Measurements from ENCODE around the gene SYNJ2BP. TPM values are rescaled to one million over a fixed set of nuclear protein-coding genes. Genes with fewer than 3 reads are reported as not detected.

Gene SYNJ2BP
- polyA plus RNA-seq, 3 donors = 4.9 to 17.5 (median 12.6) TPM

DNA sequence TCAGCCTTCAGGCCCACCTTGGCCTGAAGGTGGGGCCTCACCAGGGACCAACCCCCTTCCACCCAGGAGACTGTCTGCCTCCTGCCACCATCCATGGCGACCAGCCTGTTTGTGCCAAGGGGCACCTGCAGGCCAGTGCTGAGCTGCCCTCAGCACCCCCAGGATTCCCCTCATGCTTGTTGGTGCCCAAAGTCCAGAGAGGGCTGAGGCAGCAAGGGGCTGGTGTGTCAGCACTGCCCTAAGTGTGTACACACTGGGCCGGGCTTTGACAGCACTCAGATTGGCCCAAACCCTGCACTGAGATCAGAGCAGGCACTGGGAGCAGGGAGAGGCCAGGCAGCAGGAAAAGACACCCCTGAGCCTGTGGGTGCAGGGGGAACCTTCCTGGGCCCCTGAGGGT is 18.6 kb downstream of the SYNJ2BP start:
- H3K4me3 Mint-ChIP-seq = no peak overlapping the region
- 95% methylated on average over 2 of the region's 2 CpGs for WGBS (ENCODE audit: insufficient coverage)
- no peaks in the 10 kb centered on the region for H4K20me1 ChIP-seq (ENCODE audit: insufficient read depth, low read length)
- no peaks in the 10 kb centered on the region for H3K4me1 Mint-ChIP-seq
- no peak overlapping the region for H3K4me2 ChIP-seq (replicated peaks; ENCODE audit: extremely low read depth, low read length, poor library complexity, severe bottlenecking)
- intact Hi-C loops (cut with micrococcal nuclease) = no loop called here
- no peaks in the 10 kb centered on the region for H3K4me1 ChIP-seq (ENCODE audit: control insufficient read depth in 1 of 2, insufficient read depth in 2 of 2, low read length in 2 of 2)
- no peaks in the 10 kb centered on the region for H3K27me3 Mint-ChIP-seq (ENCODE audit: low read depth in 3 of 3)
- no peak overlapping the region for H3K4me3 ChIP-seq (replicated peaks in 1 of 3; ENCODE audit: low read depth in 2 of 3, low read length in 3 of 3)
- H3K79me2 ChIP-seq (ENCODE audit: insufficient read depth, low read length) = no peaks in the 10 kb centered on the region
- no peak overlapping the region for H3K9ac ChIP-seq (ENCODE audit: insufficient read depth, low read length, poor library complexity, severe bottlenecking)
- DNase-seq = no peak
- H3K9me3 Mint-ChIP-seq = peaks cover 7 to 21% (median 12%) of the 10 kb centered on the region in 7 donors
- H3K27ac Mint-ChIP-seq = no peak overlapping the region
- H3K36me3 ChIP-seq (replicated peaks in 1 of 2; ENCODE audit: control insufficient read depth in 1 of 2, insufficient read depth in 2 of 2, low read length in 2 of 2) = no peaks in the 10 kb centered on the region
- TF ChIP-seq, protein P1, sequence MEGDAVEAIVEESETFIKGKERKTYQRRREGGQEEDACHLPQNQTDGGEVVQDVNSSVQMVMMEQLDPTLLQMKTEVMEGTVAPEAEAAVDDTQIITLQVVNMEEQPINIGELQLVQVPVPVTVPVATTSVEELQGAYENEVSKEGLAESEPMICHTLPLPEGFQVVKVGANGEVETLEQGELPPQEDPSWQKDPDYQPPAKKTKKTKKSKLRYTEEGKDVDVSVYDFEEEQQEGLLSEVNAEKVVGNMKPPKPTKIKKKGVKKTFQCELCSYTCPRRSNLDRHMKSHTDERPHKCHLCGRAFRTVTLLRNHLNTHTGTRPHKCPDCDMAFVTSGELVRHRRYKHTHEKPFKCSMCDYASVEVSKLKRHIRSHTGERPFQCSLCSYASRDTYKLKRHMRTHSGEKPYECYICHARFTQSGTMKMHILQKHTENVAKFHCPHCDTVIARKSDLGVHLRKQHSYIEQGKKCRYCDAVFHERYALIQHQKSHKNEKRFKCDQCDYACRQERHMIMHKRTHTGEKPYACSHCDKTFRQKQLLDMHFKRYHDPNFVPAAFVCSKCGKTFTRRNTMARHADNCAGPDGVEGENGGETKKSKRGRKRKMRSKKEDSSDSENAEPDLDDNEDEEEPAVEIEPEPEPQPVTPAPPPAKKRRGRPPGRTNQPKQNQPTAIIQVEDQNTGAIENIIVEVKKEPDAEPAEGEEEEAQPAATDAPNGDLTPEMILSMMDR (IDR thresholded peaks at IDR 0.05) = no peak
- H3K36me3 Mint-ChIP-seq = peaks cover 5 to 25% of the 10 kb centered on the region in 2 donors
- no peak overlapping the region for H3K27ac ChIP-seq (ENCODE audit: low read depth in 1 of 2, low read length in 2 of 2)
- H3K27me3 ChIP-seq (ENCODE audit: control insufficient read depth in 2 of 2, insufficient read depth in 2 of 2, low read length in 2 of 2) = no peaks in the 10 kb centered on the region
- peaks cover 0 to 25% of the 10 kb centered on the region in 2 donors for H3K9me3 ChIP-seq (replicated peaks in 1 of 2; ENCODE audit: control insufficient read depth in 1 of 2, insufficient read depth in 1 of 2, low read length in 2 of 2)
- no peak overlapping the region for H2AFZ ChIP-seq (ENCODE audit: insufficient read depth, low read depth, low read length, poor library complexity, severe bottlenecking)

DNA sequence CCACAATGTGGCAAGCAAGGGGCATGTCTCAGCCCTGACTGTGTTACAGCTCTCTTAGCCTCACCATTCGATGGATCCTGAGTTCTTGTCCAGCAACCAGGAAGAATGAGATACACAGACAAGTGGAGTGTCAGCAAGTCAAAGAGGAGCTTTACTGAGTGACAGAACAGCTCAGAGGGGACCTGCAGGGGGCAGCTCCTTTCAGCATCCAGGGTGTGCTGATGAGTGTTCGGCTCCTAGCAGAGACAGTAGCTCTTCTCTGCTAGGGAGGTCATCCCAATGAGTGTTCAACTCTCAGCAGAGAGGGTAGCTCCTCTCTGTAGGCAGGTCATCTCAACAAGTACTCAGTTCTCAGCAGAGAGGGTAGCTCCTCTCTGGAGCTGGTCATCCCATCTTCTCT is 19.1 kb downstream of the SYNJ2BP start:
- 100% methylated on average over 1 of the region's 2 CpGs for WGBS (ENCODE audit: insufficient coverage)
- Histone ChIP-seq H3K9me3 (replicated peaks in 1 of 2; ENCODE audit: control insufficient read depth in 1 of 2, insufficient read depth in 1 of 2, low read length in 2 of 2) (peaks cover 0 to 25% of the 10 kb centered on the region in 2 donors), H3K4me1 (ENCODE audit: control insufficient read depth in 1 of 2, insufficient read depth in 2 of 2, low read length in 2 of 2) (no peaks in the 10 kb centered on the region), H2AFZ (ENCODE audit: insufficient read depth, low read depth, low read length, poor library complexity, severe bottlenecking) (no peak overlapping the region), H3K4me3 (replicated peaks in 1 of 3; ENCODE audit: low read depth in 2 of 3, low read length in 3 of 3) (no peak overlapping the region), H3K79me2 (ENCODE audit: insufficient read depth, low read length) (no peaks in the 10 kb centered on the region), H3K36me3 (replicated peaks in 1 of 2; ENCODE audit: control insufficient read depth in 1 of 2, insufficient read depth in 2 of 2, low read length in 2 of 2) (no peaks in the 10 kb centered on the region), H3K27me3 (ENCODE audit: control insufficient read depth in 2 of 2, insufficient read depth in 2 of 2, low read length in 2 of 2) (no peaks in the 10 kb centered on the region), H3K27ac (ENCODE audit: low read depth in 1 of 2, low read length in 2 of 2) (no peak overlapping the region), H3K4me2 (replicated peaks; ENCODE audit: extremely low read depth, low read length, poor library complexity, severe bottlenecking) (no peak overlapping the region), H4K20me1 (ENCODE audit: insufficient read depth, low read length) (no peaks in the 10 kb centered on the region), H3K9ac (ENCODE audit: insufficient read depth, low read length, poor library complexity, severe bottlenecking) (no peak overlapping the region)
- TF ChIP-seq, protein P1 (IDR thresholded peaks at IDR 0.05) = no peak
- Mint-ChIP-seq H3K4me3 (no peak overlapping the region), H3K27ac (no peak overlapping the region), H3K4me1 (no peaks in the 10 kb centered on the region), H3K36me3 (peaks cover 5 to 25% of the 10 kb centered on the region in 2 donors), H3K9me3 (peaks cover 7 to 21% (median 12%) of the 10 kb centered on the region in 7 donors), H3K27me3 (ENCODE audit: low read depth in 3 of 3) (no peaks in the 10 kb centered on the region)
- intact Hi-C loops (cut with micrococcal nuclease) = no loop called here
- DNase-seq = no peak
